SH-SY5Y (cell line): ENCODE results near the gene ADRB2.

ENCODE experiments used
- GATA2 ChIP-seq: IDR thresholded peaks from 2 replicates; pipeline ENCODE4 v1.6.1; 2011; ENCODE audit warnings: mild to moderate bottlenecking, low read depth, low read length
- GATA3 ChIP-seq: IDR thresholded peaks from 2 replicates; pipeline ENCODE4 v1.6.1; 2011; ENCODE audit warnings: low read depth, mild to moderate bottlenecking, low read length, moderate library complexity

GRCh38 chr5:148829734-148830133 is 3.3 kb downstream of the ADRB2 start:
- no peak for TF ChIP-seq GATA2
- no peak for TF ChIP-seq GATA3
